HepG2 (cell line): Measurements from ENCODE around the gene CELSR3. TPM values are rescaled to one million over a fixed set of nuclear protein-coding genes. Genes with fewer than 3 reads are reported as not detected.

Experiments
- AGO2 ChIP-seq: fragments of 200-400 bp; formaldehyde crosslinking; optimal IDR thresholded peaks from 2 replicates; pipeline ENCODE3; 2017; ENCODE audit warnings: mild to moderate bottlenecking, low read depth, low read length, moderate library complexity
- CENPBD1 ChIP-seq: sonication (generic); formaldehyde crosslinking; IDR thresholded peaks from 2 replicates; pipeline ENCODE4 v1.8.0; 2022; ENCODE audit warnings: missing genetic modification reagents, low read depth, mild to moderate bottlenecking, borderline replicate concordance
- FUBP1 ChIP-seq: sonication (generic); formaldehyde crosslinking; IDR thresholded peaks from 2 replicates; pipeline ENCODE4 v1.5.1; 2020; ENCODE audit warnings: missing genetic modification reagents, mild to moderate bottlenecking, borderline replicate concordance
- HNF4G ChIP-seq, 2 experiments: sonication (generic) in 1 of 2; formaldehyde crosslinking in 1 of 2; IDR thresholded peaks; 2 replicates each; pipeline versions ENCODE4 v1.4.0 to v1.6.1; 2011 to 2020; ENCODE audit warnings: borderline replicate concordance in 2 of 2, low read depth in 2 of 2, mild to moderate bottlenecking in 2 of 2, low read length in 1 of 2, missing genetic modification reagents in 1 of 2, moderate library complexity in 1 of 2
- PREB ChIP-seq: sonication (generic); formaldehyde crosslinking; IDR thresholded peaks from 2 replicates; pipeline ENCODE4 v1.4.0; 2020; ENCODE audit warnings: missing genetic modification reagents
- RARA ChIP-seq: IDR thresholded peaks from 2 replicates; pipeline ENCODE4 v1.6.1; 2016; ENCODE audit warnings: missing genetic modification reagents, missing compliant biosample characterization
- RFX1 ChIP-seq: fragments of 450-650 bp; IDR thresholded peaks from 2 replicates; pipeline ENCODE4 v1.6.1; 2017
- SNRNP70 ChIP-seq: fragments of 200-400 bp; formaldehyde crosslinking; IDR thresholded peaks from 2 replicates; pipeline ENCODE4 v1.6.1; 2017; ENCODE audit warnings: mild to moderate bottlenecking, low read depth, low read length, moderate library complexity
- SOX13 ChIP-seq, 3 experiments: fragments of 450-650 bp in 1 of 3; sonication (generic) in 1 of 3; formaldehyde crosslinking in 1 of 3; IDR thresholded peaks in 2 of 3; conservative IDR thresholded peaks in 1 of 3; 2 replicates each; pipeline versions ENCODE4 v1.5.0 to v1.6.1; 2016 to 2020; ENCODE audit warnings: antibody characterized with exemption in 1 of 3, mild to moderate bottlenecking in 1 of 3, missing compliant biosample characterization in 1 of 3, missing genetic modification reagents in 1 of 3, moderate library complexity in 1 of 3
- SRSF1 ChIP-seq: fragments of 200-400 bp; formaldehyde crosslinking; optimal IDR thresholded peaks from 2 replicates; pipeline ENCODE3; 2017; ENCODE audit warnings: mild to moderate bottlenecking, low read depth, low read length, moderate library complexity
- STAT6 ChIP-seq: sonication (generic); formaldehyde crosslinking; IDR thresholded peaks from 2 replicates; pipeline ENCODE4 v1.4.0; 2020; ENCODE audit warnings: missing genetic modification reagents, mild to moderate bottlenecking, borderline replicate concordance
- ZFP90 ChIP-seq: sonication (generic); formaldehyde crosslinking; IDR thresholded peaks from 2 replicates; pipeline ENCODE4 v1.8.0; 2022; ENCODE audit warnings: missing genetic modification reagents, mild to moderate bottlenecking, inconsistent platforms, borderline replicate concordance
- ZNF225 ChIP-seq: sonication (generic); formaldehyde crosslinking; IDR thresholded peaks from 2 replicates; pipeline ENCODE4 v1.4.0; 2020; ENCODE audit warnings: mild to moderate bottlenecking, missing genetic modification reagents
- ZNF3 ChIP-seq: IDR thresholded peaks from 2 replicates; pipeline ENCODE4 v1.7.0; 2017; ENCODE audit warnings: inconsistent platforms
- ZNF558 ChIP-seq: sonication (generic); formaldehyde crosslinking; IDR thresholded peaks from 2 replicates; pipeline ENCODE4 v1.9.0; 2022; ENCODE audit warnings: mild to moderate bottlenecking, missing genetic modification reagents, borderline replicate concordance
- ZNF567 ChIP-seq: sonication (generic); formaldehyde crosslinking; IDR thresholded peaks from 2 replicates; pipeline ENCODE4 v1.8.1; 2023; ENCODE audit warnings: mild to moderate bottlenecking, missing genetic modification reagents, borderline replicate concordance
- ZNF790 ChIP-seq: sonication (generic); formaldehyde crosslinking; IDR thresholded peaks from 2 replicates; pipeline ENCODE4 v1.8.0; 2022; ENCODE audit warnings: missing genetic modification reagents, mild to moderate bottlenecking, borderline replicate concordance
- ZSCAN21 ChIP-seq: sonication (generic); formaldehyde crosslinking; IDR thresholded peaks from 2 replicates; pipeline ENCODE4 v1.8.0; 2022; ENCODE audit warnings: mild to moderate bottlenecking, missing genetic modification reagents, moderate library complexity, borderline replicate concordance
- polyA plus RNA-seq, 8 experiments: library from polyadenylated mRNA; depleted of rRNA in 3 of 8; stranded (reverse) in 7 of 8; unstranded in 1 of 8; fragments of >200 nt; fragmentation: Illumina TruSeq in 4 of 8; extraction: Trizol in 4 of 8; gene quantifications; 2 replicates each; pipeline versions ENCODE4 v1.2.1 to v1.2.3, GENCODE V29; 2011 to 2016; ENCODE audit warnings: low read depth in 4 of 8, missing spikeins in 1 of 8, mixed read lengths in 1 of 8; ENCODE audit not compliant: insufficient read depth in 1 of 8
- total RNA-seq, 5 experiments: library from RNA; depleted of rRNA; stranded (reverse); fragments of >200 nt; fragmentation: Illumina TruSeq; extraction: Trizol; gene quantifications; 2 replicates each; pipeline ENCODE4 v1.2.3, GENCODE V29; 2016; ENCODE audit warnings: low read depth in 1 of 5
- TF ChIP-seq, protein P1 (sequence below): sonication (generic); formaldehyde crosslinking; IDR thresholded peaks from 2 replicates; pipeline ENCODE4 v1.5.1; 2020; ENCODE audit warnings: mild to moderate bottlenecking, moderate library complexity, missing genetic modification reagents

CELSR3 gene
- total and polyA plus RNA-seq, 2 of the 13 experiments (the other 11 are each of a cell fraction or from before 2014, with no cell fraction given), result 5.4 to 6.7 TPM

- TF ChIP-seq, protein P1, sequence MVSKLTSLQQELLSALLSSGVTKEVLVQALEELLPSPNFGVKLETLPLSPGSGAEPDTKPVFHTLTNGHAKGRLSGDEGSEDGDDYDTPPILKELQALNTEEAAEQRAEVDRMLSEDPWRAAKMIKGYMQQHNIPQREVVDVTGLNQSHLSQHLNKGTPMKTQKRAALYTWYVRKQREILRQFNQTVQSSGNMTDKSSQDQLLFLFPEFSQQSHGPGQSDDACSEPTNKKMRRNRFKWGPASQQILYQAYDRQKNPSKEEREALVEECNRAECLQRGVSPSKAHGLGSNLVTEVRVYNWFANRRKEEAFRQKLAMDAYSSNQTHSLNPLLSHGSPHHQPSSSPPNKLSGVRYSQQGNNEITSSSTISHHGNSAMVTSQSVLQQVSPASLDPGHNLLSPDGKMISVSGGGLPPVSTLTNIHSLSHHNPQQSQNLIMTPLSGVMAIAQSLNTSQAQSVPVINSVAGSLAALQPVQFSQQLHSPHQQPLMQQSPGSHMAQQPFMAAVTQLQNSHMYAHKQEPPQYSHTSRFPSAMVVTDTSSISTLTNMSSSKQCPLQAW, result peak; percentile 90; the same call in 1 of the 2 replicates
- TF ChIP-seq ZNF3 (CRISPR knock-in tag) (peak; percentile 99), FUBP1 (CRISPR knock-in tag) (peak; percentile 87; the same call in 1 of the 2 replicates), AGO2 (peak; percentile 55), SRSF1 (peak; percentile 93), RARA (peak; percentile 97), STAT6 (peak; percentile 98), SOX13 (IDR thresholded peaks at IDR 0.05) (no peak), SOX13 (CRISPR knock-in tag; conservative IDR thresholded peaks at IDR 0.05 in 1 of 2, IDR thresholded peaks at IDR 0.05 in 1 of 2) (peak in 1 of 2 experiments; percentile 95; a peak in 2 of 4 replicates), ZNF567 (CRISPR knock-in tag) (peak; percentile 96; the same call in 1 of the 2 replicates), SNRNP70 (no peak), RFX1 (no peak), CENPBD1 (CRISPR knock-in tag) (peak; percentile 100), ZNF225 (CRISPR knock-in tag) (peak; percentile 100), ZNF790 (CRISPR knock-in tag) (peak; percentile 100), PREB (CRISPR knock-in tag) (peak; percentile 100), ZNF558 (CRISPR knock-in tag) (peak; percentile 100), ZFP90 (CRISPR knock-in tag) (peak; percentile 100), ZSCAN21 (peak; percentile 100), HNF4G (IDR thresholded peaks at IDR 0.05; ENCODE audit: borderline replicate concordance, low read depth, low read length) (no peak; the same call in 1 of the 2 replicates), HNF4G (CRISPR knock-in tag; IDR thresholded peaks at IDR 0.05; ENCODE audit: borderline replicate concordance, low read depth) (peak; percentile 96)
Observed at GRCh38 chr3:48661501-48662144, 1.1 kb downstream of the CELSR3 start (continued).
